Activated gamma-delta T cell treated with anti-CD3 and anti-CD28 coated beads, Interleukin-2, amount 50 U/mL, for 16 hours (primary cell): ENCODE measurements around the gene PDZD4.

Source experiments
- DNase-seq: peaks from one replicate; pipeline ENCODE4 v3.0.0-alpha.2; 2020; ENCODE audit warnings: low read depth

Gene PDZD4

GRCh38 chrX:153829799-153830639 lies at the start of gene PDZD4:
TSS of gene PDZD4 (minus strand) at chrX:153830544. CDS start at chrX:153830298, 246 bp downstream.
- no peak for DNase-seq

GRCh38 chrX:153879741-153880439 lies 49.5 kb upstream of the PDZD4 start:
- DNase-seq: no peak

- no peak for DNase-seq
Observed at GRCh38 chrX:153878969-153879653, 48.8 kb upstream of the PDZD4 start.

DNA sequence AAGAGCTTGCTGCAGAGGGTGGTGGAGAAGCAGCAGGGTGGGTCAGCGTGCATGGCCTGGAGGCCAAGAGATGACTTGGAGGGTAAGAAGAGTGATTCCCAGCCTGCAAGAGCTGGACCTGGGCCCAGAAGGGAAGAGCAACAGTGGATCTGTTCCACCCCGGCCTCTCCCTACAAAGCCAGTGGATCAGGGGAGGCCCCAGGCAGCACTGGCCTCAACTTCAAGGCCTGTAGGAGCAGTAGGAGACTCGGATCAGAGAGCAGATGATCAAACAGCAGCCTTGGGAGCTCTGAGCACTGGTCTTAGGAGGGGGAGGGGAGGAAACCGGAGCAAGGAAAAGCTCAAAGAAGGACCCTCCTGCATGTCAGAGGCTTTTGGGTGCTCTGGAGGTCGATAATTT lies 48.0 kb upstream of the PDZD4 start:
- no peak for DNase-seq

DNA sequence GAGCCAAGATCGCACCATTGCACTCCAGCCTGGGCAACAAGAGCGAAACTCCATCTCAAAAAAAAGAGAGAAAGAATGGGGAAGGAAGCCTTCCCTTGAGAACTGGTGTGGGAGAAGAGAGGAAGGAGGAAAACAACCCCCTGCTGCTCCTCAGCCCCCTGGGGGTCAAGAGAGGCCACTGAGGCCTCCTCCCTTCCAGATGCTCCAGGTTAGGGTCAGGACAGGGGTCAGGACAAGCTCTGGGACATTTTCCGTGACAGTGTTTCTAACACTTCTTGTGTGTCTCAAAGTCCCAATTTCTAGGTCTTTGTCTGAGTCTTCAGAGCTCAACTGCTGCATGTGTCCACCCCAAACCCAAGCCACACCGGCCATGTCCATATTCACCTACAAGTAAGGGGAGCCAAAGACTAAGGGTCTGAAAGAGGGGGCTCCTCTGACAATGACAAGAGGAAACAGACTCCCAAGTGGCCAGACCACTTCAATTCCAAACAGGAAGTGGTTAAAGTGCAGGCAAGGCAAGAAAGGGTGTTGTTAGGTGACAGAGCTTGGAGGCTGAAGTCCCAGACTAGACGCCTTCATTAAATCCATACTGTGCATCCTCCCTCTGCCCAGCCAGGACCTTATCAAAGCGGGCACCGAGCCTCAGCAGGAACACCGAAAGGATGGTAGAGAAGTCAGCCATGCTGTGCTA lies 47.4 kb upstream of the PDZD4 start:
- DNase-seq: no peak

DNA sequence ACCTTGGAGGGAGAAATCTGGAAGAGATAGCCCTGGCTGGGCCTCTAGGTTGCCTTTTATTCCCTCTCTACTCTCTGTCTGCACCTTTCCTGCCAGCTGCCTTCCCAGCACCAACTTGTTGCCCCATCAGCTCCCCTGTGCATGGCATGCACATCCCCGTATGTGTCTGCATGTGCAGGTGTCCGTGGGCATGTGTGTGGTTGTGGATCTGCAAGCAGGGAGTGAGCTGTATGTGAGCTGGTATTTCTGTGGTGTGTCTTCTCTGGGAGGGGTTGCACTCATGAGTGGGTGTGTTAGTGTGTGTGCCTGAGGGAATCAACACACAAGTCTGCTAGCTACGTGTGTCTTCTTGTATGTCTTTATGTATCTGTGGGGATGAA lies 45.8 kb upstream of the PDZD4 start:
- DNase-seq: no peak

DNA sequence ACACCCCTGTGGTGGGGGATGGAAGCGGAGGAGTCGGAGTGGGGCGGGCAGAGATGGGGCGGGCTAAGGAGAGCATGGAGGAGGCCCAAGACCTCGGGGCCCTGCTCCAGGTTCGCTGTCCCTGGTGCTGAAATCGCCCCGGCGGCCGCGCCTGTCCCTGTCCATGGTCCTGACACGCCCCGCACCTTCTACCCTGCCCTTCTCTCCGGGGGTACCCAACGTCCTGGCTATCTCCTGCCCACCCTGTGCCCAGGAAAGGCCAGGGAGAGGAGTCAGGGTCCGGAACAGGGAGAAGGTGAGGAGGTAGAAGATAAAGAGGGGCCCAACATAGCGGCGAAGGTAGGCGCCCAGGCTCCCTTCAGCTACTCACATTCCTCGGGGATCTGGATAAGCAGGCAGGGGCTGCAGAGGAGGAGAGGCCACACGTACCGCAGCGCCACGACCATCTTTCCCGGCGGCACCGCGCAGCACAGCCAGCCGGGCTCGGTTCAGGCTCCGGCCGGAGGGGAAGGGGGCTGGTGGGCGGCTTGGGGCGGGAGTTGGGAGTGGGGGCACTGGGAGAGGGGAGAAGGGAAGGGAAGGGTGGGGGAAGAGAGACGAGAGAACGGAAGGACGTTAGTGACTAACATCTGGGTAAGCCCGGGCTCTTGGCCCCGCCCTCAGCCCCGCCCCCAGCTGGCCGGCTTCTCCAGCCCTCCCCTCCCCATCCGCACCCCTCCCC lies 45.2 kb upstream of the PDZD4 start:
- peak; percentile 58 for DNase-seq

- DNase-seq: no peak
Observed at GRCh38 chrX:153874366-153875125, 44.2 kb upstream of the PDZD4 start.

GRCh38 chrX:153874085-153874365 lies 43.7 kb upstream of the PDZD4 start:
- no peak for DNase-seq

- DNase-seq: no peak
Observed at GRCh38 chrX:153873282-153874084, 43.1 kb upstream of the PDZD4 start.

GRCh38 chrX:153871946-153872878 lies 41.9 kb upstream of the PDZD4 start:
- DNase-seq: no peak

GRCh38 chrX:153871451-153871850 lies 41.1 kb upstream of the PDZD4 start:
- DNase-seq: no peak

DNA sequence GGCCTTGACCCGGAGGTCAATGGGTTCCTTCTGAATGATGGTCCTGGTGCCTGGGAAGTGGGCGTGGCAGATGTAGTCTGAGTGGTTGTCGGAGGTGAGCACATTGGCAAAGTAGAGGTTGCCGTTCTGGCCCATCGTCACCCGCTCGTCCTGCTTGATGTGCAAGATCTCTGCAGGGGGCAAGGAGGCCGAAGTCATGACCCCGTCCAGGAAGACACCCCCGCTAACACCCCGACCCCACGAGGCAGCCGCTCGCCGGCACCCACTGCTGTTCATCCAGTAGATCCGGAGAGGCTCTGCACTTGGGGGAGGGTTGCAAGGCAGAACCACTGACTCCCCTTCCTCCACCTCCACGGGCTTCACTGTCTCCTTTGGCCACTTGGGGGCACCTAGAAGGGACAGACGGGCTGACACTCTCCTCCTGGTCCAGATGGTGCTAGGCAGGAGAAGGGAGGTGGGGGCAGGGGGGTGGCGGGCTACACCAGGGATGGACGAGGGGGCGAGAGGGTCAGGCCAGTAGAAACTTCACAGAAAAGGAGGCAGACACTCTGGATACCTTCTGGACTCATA lies 40.5 kb upstream of the PDZD4 start:
- DNase-seq: no peak

GRCh38 chrX:153870288-153870690 lies 39.9 kb upstream of the PDZD4 start:
- no peak for DNase-seq

DNA sequence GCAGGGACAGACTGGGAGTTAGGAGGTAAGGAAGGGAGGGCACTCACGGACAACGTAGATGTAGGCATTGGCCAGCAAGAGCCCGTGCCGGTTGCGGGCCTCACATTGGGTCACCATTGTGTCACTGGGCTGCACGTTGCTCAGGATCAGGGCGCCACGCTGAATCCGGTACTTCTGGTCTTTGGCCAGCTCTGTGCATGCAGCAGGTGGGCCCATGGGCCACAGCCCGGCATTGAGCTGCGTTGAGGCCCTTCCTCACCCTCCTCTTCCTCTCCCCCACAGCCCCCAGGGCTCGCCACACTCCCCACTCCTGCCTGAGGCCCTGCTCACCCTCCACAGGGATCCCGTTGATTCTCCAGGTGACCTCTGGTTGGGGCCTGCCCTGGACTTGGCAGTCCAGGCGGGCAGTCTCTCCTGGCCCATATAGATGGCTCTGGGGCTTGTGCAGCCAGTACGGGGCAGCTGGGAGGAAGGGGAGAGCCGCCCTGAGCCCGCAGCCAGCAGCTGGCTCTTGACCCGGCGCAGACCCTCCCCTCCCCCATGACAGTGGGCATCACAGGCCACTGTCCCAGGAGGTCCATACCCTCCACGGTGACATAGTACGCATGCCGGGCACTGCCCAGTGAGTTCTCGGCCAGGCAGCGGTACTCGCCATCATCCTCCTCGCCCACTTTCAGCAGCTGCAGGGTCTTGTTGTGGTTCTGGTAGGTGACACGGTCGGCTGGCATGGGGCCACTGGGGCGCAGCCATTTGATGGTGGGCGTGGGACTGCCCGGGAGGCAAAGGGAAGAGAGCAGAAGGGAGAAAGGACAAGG lies 39.3 kb upstream of the PDZD4 start:
- DNase-seq: no peak

DNA sequence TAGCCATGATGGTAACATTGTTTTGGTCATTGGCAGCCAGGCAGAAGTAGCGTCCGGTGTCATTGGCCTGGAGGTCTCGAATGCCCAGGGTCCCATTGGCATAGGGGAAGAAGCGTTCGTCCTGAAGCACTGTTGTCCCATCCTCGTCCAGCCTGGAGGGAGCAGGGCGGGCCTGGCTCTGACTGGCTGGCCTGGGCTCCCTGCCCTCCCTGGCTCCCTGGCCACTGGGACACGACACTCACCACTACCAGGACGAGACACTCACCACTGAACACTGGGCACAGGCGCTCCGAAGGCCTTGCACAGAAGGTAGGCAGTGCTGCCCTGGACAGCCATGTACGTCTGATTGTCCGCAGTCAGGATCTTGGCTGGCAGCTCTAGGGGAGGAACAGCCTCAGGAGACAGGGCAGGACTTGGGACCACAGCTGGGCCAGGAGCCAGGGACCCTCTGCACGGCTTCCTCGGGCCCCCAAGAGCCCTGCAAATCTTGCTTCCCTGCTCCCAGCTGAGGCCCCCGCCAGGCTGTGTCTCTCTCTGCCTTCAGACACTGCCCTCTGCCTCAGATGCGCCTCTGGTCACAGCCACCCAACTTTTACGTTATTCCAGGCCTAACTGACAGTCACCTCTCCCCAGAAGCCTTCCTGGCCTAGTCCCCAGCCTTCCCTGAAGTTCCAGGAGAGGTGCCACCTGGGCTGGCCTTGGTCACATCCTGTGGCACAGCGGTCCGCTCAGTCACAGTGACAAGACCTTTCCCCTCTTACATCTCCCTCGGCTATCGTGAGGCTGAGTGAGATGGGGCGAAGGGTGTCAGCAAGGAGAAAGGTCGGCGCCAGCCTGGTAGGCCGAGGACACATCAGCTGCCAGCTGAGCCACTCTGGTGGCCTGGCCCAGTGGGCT lies 38.5 kb upstream of the PDZD4 start:
- no peak for DNase-seq

- no peak for DNase-seq
Observed at GRCh38 chrX:153867671-153868070, 37.3 kb upstream of the PDZD4 start.
